IMR-90 (cell line): Measurements from ENCODE around the gene EXO1. TPM values are rescaled to one million over a fixed set of nuclear protein-coding genes. Genes with fewer than 3 reads are reported as not detected.

Source experiments
- ATAC-seq: fragments of 200-7000 bp; cut with Tn5 transposase; 2 replicates; pipeline ENCODE4 v1.9.1; 2020; ENCODE audit warnings: low read depth, mild to moderate bottlenecking, moderate library complexity
- BruUV-seq: library from RNA; stranded (reverse); fragments of 400-500 nt; replicated peaks from 2 replicates; lab custom pipeline; 2021; lab: Mats Ljungman, UMichigan
- CTCF ChIA-PET: fragments of 300-600 bp; formaldehyde crosslinking; extraction: SDS; loops from one replicate; lab custom pipeline; 2021; ENCODE audit warnings: antibody characterized with exemption; lab: Yijun Ruan, JAX
- POLR2A ChIA-PET: fragments of 300-600 bp; sonication (Branson Sonifier 250); formaldehyde crosslinking; loops from one replicate; lab custom pipeline; 2022; ENCODE audit warnings: antibody characterized with exemption; ENCODE audit not compliant: unreplicated experiment; lab: Charles Lee
- DNase-seq: peaks from one replicate; pipeline ENCODE4 v3.0.0; 2013
- H2AFZ ChIP-seq: replicated peaks from 2 replicates; pipeline ENCODE3; 2013; ENCODE audit warnings: low read length, mild to moderate bottlenecking; ENCODE audit not compliant: poor library complexity
- H2AK5ac ChIP-seq: 2 replicates; pipeline ENCODE4 v1.6.1; 2013; ENCODE audit warnings: low read depth, low read length, inconsistent platforms
- H2AK9ac ChIP-seq: replicated peaks from 2 replicates; pipeline ENCODE3; 2013; ENCODE audit warnings: mild to moderate bottlenecking, low read depth, low read length, moderate library complexity; ENCODE audit not compliant: poor library complexity
- H2BK120ac ChIP-seq: 2 replicates; pipeline ENCODE4 v1.6.1; 2013; ENCODE audit warnings: low read depth, low read length, inconsistent platforms
- H2BK15ac ChIP-seq: 3 replicates; pipeline ENCODE4 v1.6.1; 2013; ENCODE audit warnings: low read depth, low read length, inconsistent platforms
- H2BK20ac ChIP-seq: 2 replicates; pipeline ENCODE4 v1.6.1; 2013; ENCODE audit warnings: low read depth, mild to moderate bottlenecking, inconsistent platforms, low read length, moderate library complexity
- H2BK5ac ChIP-seq: 2 replicates; pipeline ENCODE4 v1.6.1; 2013; ENCODE audit warnings: mild to moderate bottlenecking, low read depth, low read length, inconsistent platforms; ENCODE audit not compliant: poor library complexity, severe bottlenecking
- H3K14ac ChIP-seq: replicated peaks from 2 replicates; pipeline ENCODE4 v1.6.1; 2013; ENCODE audit warnings: low read depth, low read length, inconsistent platforms
- H3K18ac ChIP-seq: 2 replicates; pipeline ENCODE4 v1.6.1; 2013; ENCODE audit warnings: low read depth, low read length, control low read depth
- H3K23ac ChIP-seq: 2 replicates; pipeline ENCODE4 v1.6.1; 2013; ENCODE audit warnings: low read depth, low read length, inconsistent platforms
- H3K27ac ChIP-seq: 2 replicates; pipeline ENCODE4 v1.5.1; 2013; ENCODE audit warnings: mild to moderate bottlenecking, control low read depth, low read length; ENCODE audit not compliant: insufficient read depth
- H3K27me3 ChIP-seq: 2 replicates; pipeline ENCODE4 v1.6.1; 2013; ENCODE audit warnings: low read length; ENCODE audit not compliant: control insufficient read depth, insufficient read depth
- H3K36me3 ChIP-seq: 2 replicates; pipeline ENCODE4 v1.6.1; 2013; ENCODE audit warnings: low read length, mixed read lengths; ENCODE audit not compliant: control insufficient read depth, insufficient read depth
- H3K4ac ChIP-seq: 2 replicates; pipeline ENCODE4 v1.6.1; 2013; ENCODE audit warnings: low read depth, low read length, inconsistent platforms
- H3K4me1 ChIP-seq: 2 replicates; pipeline ENCODE4 v1.6.1; 2013; ENCODE audit warnings: low read length, mixed read lengths; ENCODE audit not compliant: control insufficient read depth, insufficient read depth
- H3K4me2 ChIP-seq: 2 replicates; pipeline ENCODE4 v1.6.1; 2013; ENCODE audit warnings: low read depth, mild to moderate bottlenecking, control low read depth, low read length, moderate library complexity
- H3K4me3 ChIP-seq: 2 replicates; pipeline ENCODE4 v1.5.1; 2013; ENCODE audit warnings: low read depth, mild to moderate bottlenecking, control low read depth, low read length, moderate library complexity; ENCODE audit not compliant: insufficient read depth
- H3K56ac ChIP-seq: 2 replicates; pipeline ENCODE4 v1.6.1; 2013; ENCODE audit warnings: low read length, inconsistent platforms; ENCODE audit not compliant: insufficient read depth; ENCODE audit errors: extremely low read depth
- H3K79me1 ChIP-seq, 2 experiments: 2 replicates each; pipeline ENCODE4 v1.6.1; 2013; ENCODE audit warnings: low read length in 2 of 2, inconsistent platforms in 1 of 2, low read depth in 1 of 2
- H3K9ac ChIP-seq: 2 replicates; pipeline ENCODE4 v1.6.1; 2013; ENCODE audit warnings: low read depth, low read length, control low read depth
- H3K9me1 ChIP-seq: 2 replicates; pipeline ENCODE4 v1.6.1; 2013; ENCODE audit warnings: low read length, inconsistent platforms; ENCODE audit not compliant: insufficient read depth
- H3K9me3 ChIP-seq: 2 replicates; pipeline ENCODE4 v1.6.1; 2013; ENCODE audit warnings: low read length; ENCODE audit not compliant: control insufficient read depth, insufficient read depth
- H4K20me1 ChIP-seq: 2 replicates; pipeline ENCODE4 v1.6.1; 2013; ENCODE audit warnings: low read length, inconsistent platforms; ENCODE audit not compliant: insufficient read depth
- H4K5ac ChIP-seq: 2 replicates; pipeline ENCODE4 v1.6.1; 2013; ENCODE audit warnings: mild to moderate bottlenecking, low read depth, low read length, control low read depth
- H4K8ac ChIP-seq, 2 experiments: 2 replicates each; pipeline ENCODE4 v1.6.1; 2013; ENCODE audit warnings: low read depth in 2 of 2, low read length in 2 of 2, control low read depth in 1 of 2, inconsistent platforms in 1 of 2
- H4K91ac ChIP-seq: 2 replicates; pipeline ENCODE4 v1.6.1; 2013; ENCODE audit warnings: low read depth, low read length, inconsistent platforms; ENCODE audit not compliant: insufficient read depth
- BHLHE40 ChIP-seq: fragments of 150-350 bp; IDR thresholded peaks from 2 replicates; pipeline ENCODE4 v1.6.1; 2016; ENCODE audit warnings: mild to moderate bottlenecking, low read depth, low read length
- CEBPB ChIP-seq: IDR thresholded peaks from 2 replicates; pipeline ENCODE4 v1.6.1; 2012; ENCODE audit warnings: low read depth, low read length, improper control_type of control experiment
- CTCF ChIP-seq: conservative IDR thresholded peaks from 2 replicates; pipeline ENCODE4 v1.5.1; 2012; ENCODE audit warnings: mild to moderate bottlenecking, low read depth, low read length, improper control_type of control experiment
- ELK1 ChIP-seq: fragments of 150-350 bp; IDR thresholded peaks from 2 replicates; pipeline ENCODE4 v1.6.1; 2016; ENCODE audit warnings: low read depth, mild to moderate bottlenecking, low read length, moderate library complexity, borderline replicate concordance
- FOS ChIP-seq: fragments of 150-350 bp; IDR thresholded peaks from 2 replicates; pipeline ENCODE4 v1.6.1; 2016; ENCODE audit warnings: low read depth, low read length
- MAFK ChIP-seq: IDR thresholded peaks from 2 replicates; pipeline ENCODE4 v1.6.1; 2012; ENCODE audit warnings: low read depth, low read length, improper control_type of control experiment
- MAZ ChIP-seq: IDR thresholded peaks from 2 replicates; pipeline ENCODE4 v1.6.1; 2012; ENCODE audit warnings: low read depth, mild to moderate bottlenecking, low read length, improper control_type of control experiment, moderate library complexity, borderline replicate concordance
- MXI1 ChIP-seq: IDR thresholded peaks from 2 replicates; pipeline ENCODE4 v1.6.1; 2012; ENCODE audit warnings: low read depth, mild to moderate bottlenecking, low read length, moderate library complexity, borderline replicate concordance
- NFE2L2 ChIP-seq: fragments of 150-350 bp; IDR thresholded peaks from 2 replicates; pipeline ENCODE4 v1.6.1; 2016; ENCODE audit warnings: low read depth, mild to moderate bottlenecking, low read length
- POLR2A ChIP-seq: IDR thresholded peaks from 2 replicates; pipeline ENCODE4 v1.6.1; 2012; ENCODE audit warnings: mild to moderate bottlenecking, low read depth, low read length
- RAD21 ChIP-seq: IDR thresholded peaks from 2 replicates; pipeline ENCODE4 v1.6.1; 2012; ENCODE audit warnings: low read length, improper control_type of control experiment
- RCOR1 ChIP-seq: IDR thresholded peaks from 2 replicates; pipeline ENCODE4 v1.6.1; 2012; ENCODE audit warnings: mild to moderate bottlenecking, low read length, improper control_type of control experiment; ENCODE audit not compliant: insufficient replicate concordance
- RFX5 ChIP-seq: IDR thresholded peaks from 2 replicates; pipeline ENCODE4 v1.8.0; 2012; ENCODE audit warnings: low read depth, mild to moderate bottlenecking, low read length, moderate library complexity
- SMC3 ChIP-seq: fragments of 150-350 bp; IDR thresholded peaks from 2 replicates; pipeline ENCODE4 v1.6.1; 2016; ENCODE audit warnings: low read depth, mild to moderate bottlenecking, antibody characterized with exemption, low read length, moderate library complexity
- USF2 ChIP-seq: fragments of 150-350 bp; IDR thresholded peaks from 2 replicates; pipeline ENCODE4 v1.6.1; 2017; ENCODE audit warnings: mild to moderate bottlenecking, antibody characterized with exemption, low read length, low read depth
- WGBS, 2 experiments: methylation state at CpG; one replicate each; pipeline versions ENCODE4 v1.1.5 to v1.1.7; 2013; ENCODE audit warnings: missing lambda C conversion rate in 2 of 2; ENCODE audit not compliant: insufficient read length in 1 of 2; ENCODE audit errors: extremely low coverage in 2 of 2; 5-methylcytosine and 5-hydroxymethylcytosine counted together
- dilution Hi-C: fragments of 300-500 bp; cut with HindIII; formaldehyde crosslinking; loops from one replicate; pipeline ENCODE4 v1.14.3; 2018; ENCODE audit warnings: low sequenced_read_pairs; ENCODE audit not compliant: unreplicated experiment
- in situ Hi-C: fragments of 300-500 bp; cut with MboI; formaldehyde crosslinking; loops from 3 replicates; pipeline ENCODE4 v1.14.3; 2019; ENCODE audit warnings: low sequenced_read_pairs, inconsistent platforms, mixed read lengths
- intact Hi-C: fragments of 100-400 bp; cut with micrococcal nuclease; formaldehyde crosslinking; loops from 2 replicates; pipeline ENCODE4 v1.10.0; 2022
- polyA plus RNA-seq, 3 experiments: library from polyadenylated mRNA; depleted of rRNA; stranded (reverse); fragments of >200 nt; gene quantifications; 2 replicates each; pipeline ENCODE4 v1.2.3, GENCODE V29; 2012; ENCODE audit warnings: low replicate concordance in 1 of 3
- total RNA-seq: library from RNA; depleted of rRNA; stranded (reverse); fragments of >200 nt; gene quantifications from 2 replicates; pipeline ENCODE4 v1.2.3, GENCODE V29; 2012

Gene EXO1
- total and polyA plus RNA-seq, 2 of the 4 experiments (the other 2 are of a cell fraction): 5.1 to 12.9 TPM

- Histone ChIP-seq H3K4ac (peak overlapping the region; percentile 68), H2BK20ac (peak overlapping the region; percentile 63), H3K36me3 (no peaks in the 10 kb centered on the region), H4K5ac (peak overlapping the region; percentile 73), H3K4me3 (no peak overlapping the region), H3K9me1 (no peaks in the 10 kb centered on the region; the same call in 1 of the 2 replicates), H2AK9ac (no peak overlapping the region), H3K23ac (0 out of 2 replicates have a peak overlapping the region, but pooled peaks have one; percentile 41), H3K14ac (no peak overlapping the region; the same call in 1 of the 2 replicates), H3K4me1 (peaks cover 14% of the 10 kb centered on the region), H4K91ac (peak overlapping the region; percentile 62; the same call in 1 of the 2 replicates), H3K9me3 (no peaks in the 10 kb centered on the region), H2BK5ac (peak overlapping the region; percentile 86), H4K20me1 (no peaks in the 10 kb centered on the region), H3K18ac (peak overlapping the region; percentile 99), H3K27me3 (no peaks in the 10 kb centered on the region), H2BK120ac (peak overlapping the region; percentile 90), H2AK5ac (peak overlapping the region; percentile 79), H4K8ac (peak overlapping the region; percentile 33 to 68; a peak in 3 of 4 replicates), H2AFZ (no peak overlapping the region), H3K56ac (peak overlapping the region; percentile 26; the same call in 1 of the 2 replicates), H3K4me2 (peak overlapping the region; percentile 82), H3K9ac (no peak overlapping the region), H3K79me1 (no peaks in the 10 kb centered on the region), H2BK15ac (peak overlapping the region; percentile 97; the same call in 1 of the 3 replicates), H3K27ac (peak overlapping the region; percentile 93)
- CTCF ChIA-PET: interaction anchor here (0.5 kb wide), 1 partner anchor 18 kb away, joined by 4 read pairs; no protein-coding TSS in a partner anchor
- in situ Hi-C loops: no loop called here
- dilution Hi-C loops: no loop called here
- BruUV-seq: no TSS peak
- peak; percentile 82 for ATAC-seq
- peak; percentile 94 for DNase-seq
- POLR2A ChIA-PET: interaction anchor here (1.0 kb wide), 1 partner anchor 30 kb away, joined by 8 read pairs; no protein-coding TSS in a partner anchor
- WGBS, 2 experiments: no CpG with 5 or more reads among the region's 1 CpG
- intact Hi-C loops: loop anchor here (1.0 kb wide), 1 partner anchor 21 kb away; no protein-coding TSS in a partner anchor
- TF ChIP-seq ELK1 (no peak), MAFK (peak; percentile 1; the same call in 1 of the 2 replicates), SMC3 (no peak), MAZ (0 out of 2 replicates have a peak, but pooled peaks have one; percentile 33), BHLHE40 (peak; percentile 61; the same call in 1 of the 2 replicates), NFE2L2 (peak; percentile 3; the same call in 1 of the 2 replicates), FOS (peak; percentile 90), RCOR1 (no peak), CEBPB (peak; percentile 96), USF2 (no peak), RFX5 (no peak), CTCF (no peak), POLR2A (no peak), MXI1 (no peak), RAD21 (no peak)
These were observed 30.6 kb upstream of the EXO1 start for GRCh38 chr1:241817331-241817792.
